GM21717 (cell line): ENCODE results near the gene IL1R2.

Source experiments
- ATAC-seq: cut with Tn5 transposase; IDR thresholded peaks from one replicate; pipeline ENCODE4 v1.9.1; 2021; ENCODE audit warnings: mild to moderate bottlenecking, moderate library complexity; ENCODE audit not compliant: unreplicated experiment

IL1R2 gene

GRCh38 chr2:101991721-101992145 lies at the start of gene IL1R2:
Gene IL1R2, plus strand, starts transcription at chr2:101991960. Its CDS starts 16,616 bp downstream, at chr2:102008576.
- no peak for ATAC-seq

GRCh38 chr2:101942851-101943250 lies 48.9 kb upstream of the IL1R2 start:
- ATAC-seq, result no peak

- no peak for ATAC-seq
Observed at GRCh38 chr2:101946372-101947039, 45.3 kb upstream of the IL1R2 start.

- ATAC-seq, result no peak
Observed at GRCh38 chr2:101947374-101947773, 44.4 kb upstream of the IL1R2 start.

GRCh38 chr2:101948625-101949155 lies 43.1 kb upstream of the IL1R2 start:
- ATAC-seq, result no peak

- ATAC-seq, result no peak
Observed at GRCh38 chr2:101949304-101949703, 42.5 kb upstream of the IL1R2 start.

- no peak for ATAC-seq
Observed at GRCh38 chr2:101951296-101951695, 40.5 kb upstream of the IL1R2 start.

- ATAC-seq, result no peak
Observed at GRCh38 chr2:101952551-101952950, 39.2 kb upstream of the IL1R2 start.

- no peak for ATAC-seq
Observed at GRCh38 chr2:101956465-101957438, 35.0 kb upstream of the IL1R2 start.

GRCh38 chr2:101958061-101958460 lies 33.7 kb upstream of the IL1R2 start:
- no peak for ATAC-seq

GRCh38 chr2:101960819-101961337 lies 30.9 kb upstream of the IL1R2 start:
- ATAC-seq, result no peak

GRCh38 chr2:101961338-101962191 lies 30.2 kb upstream of the IL1R2 start:
- no peak for ATAC-seq

- no peak for ATAC-seq
Observed at GRCh38 chr2:101962309-101962708, 29.5 kb upstream of the IL1R2 start.

- no peak for ATAC-seq
Observed at GRCh38 chr2:101963198-101963597, 28.6 kb upstream of the IL1R2 start.

- no peak for ATAC-seq
Observed at GRCh38 chr2:101967826-101968513, 23.8 kb upstream of the IL1R2 start.

GRCh38 chr2:101969723-101970122 lies 22.0 kb upstream of the IL1R2 start:
- no peak for ATAC-seq

- no peak for ATAC-seq
Observed at GRCh38 chr2:101970901-101971300, 20.9 kb upstream of the IL1R2 start.

- ATAC-seq, result no peak
Observed at GRCh38 chr2:101971836-101972235, 19.9 kb upstream of the IL1R2 start.

- no peak for ATAC-seq
Observed at GRCh38 chr2:101972621-101973434, 18.9 kb upstream of the IL1R2 start.
